GM12865 (cell line): ENCODE results near the gene GABRA5.
"Not testable (repeated sequence)": the region's sequence is repeated elsewhere in the genome, so short reads cannot be mapped to it uniquely, and the experiment has no call there.

Source experiments
- DNase-seq: peaks from one replicate; pipeline ENCODE4 v3.0.0; 2010; ENCODE audit warnings: low read depth
- H3K4me3 ChIP-seq: 2 replicates; pipeline ENCODE4 v1.5.1; 2011; ENCODE audit warnings: mild to moderate bottlenecking, low read depth, low read length, control low read depth
- CTCF ChIP-seq: IDR thresholded peaks from 2 replicates; pipeline ENCODE4 v1.5.1; 2011; ENCODE audit warnings: low read length, control low read depth, low read depth, inconsistent platforms; ENCODE audit not compliant: insufficient read depth; ENCODE audit errors: missing control alignments

The GABRA5 gene

GRCh38 chr15:26890988-26891387, 24.1 kb downstream of the GABRA5 start:
- H3K4me3 ChIP-seq = no peak overlapping the region
- no peak for TF ChIP-seq CTCF
- DNase-seq = no peak

GRCh38 chr15:26891448-26892181, 24.8 kb downstream of the GABRA5 start:
- H3K4me3 ChIP-seq = no peak overlapping the region
- DNase-seq = peak; percentile 51
- TF ChIP-seq CTCF = peak; percentile 42

GRCh38 chr15:26892182-26892518, 25.3 kb downstream of the GABRA5 start:
- no peak for TF ChIP-seq CTCF
- no peak for DNase-seq
- no peak overlapping the region for H3K4me3 ChIP-seq

GRCh38 chr15:26892678-26893077, 25.8 kb downstream of the GABRA5 start:
- H3K4me3 ChIP-seq = no peak overlapping the region
- TF ChIP-seq CTCF = no peak
- no peak for DNase-seq

GRCh38 chr15:26893351-26894065, 26.6 kb downstream of the GABRA5 start:
- DNase-seq = no peak
- H3K4me3 ChIP-seq = no peak overlapping the region
- no peak for TF ChIP-seq CTCF

- TF ChIP-seq CTCF = no peak
- no peak overlapping the region for H3K4me3 ChIP-seq
- DNase-seq = no peak
Observed at GRCh38 chr15:26894181-26894580, 27.3 kb downstream of the GABRA5 start.

- not testable (repeated sequence) for DNase-seq
Observed at GRCh38 chr15:26895346-26895745, 28.5 kb downstream of the GABRA5 start.

More at GRCh38 chr15:26895346-26895745, 28.5 kb downstream of the GABRA5 start:
- not testable (repeated sequence) for H3K4me3 ChIP-seq
